ENCODE data around the gene PLSCR1.
A peak's percentile ranks its signal among the peaks of the same experiment; 100 is the strongest.

The PLSCR1 gene

DNA sequence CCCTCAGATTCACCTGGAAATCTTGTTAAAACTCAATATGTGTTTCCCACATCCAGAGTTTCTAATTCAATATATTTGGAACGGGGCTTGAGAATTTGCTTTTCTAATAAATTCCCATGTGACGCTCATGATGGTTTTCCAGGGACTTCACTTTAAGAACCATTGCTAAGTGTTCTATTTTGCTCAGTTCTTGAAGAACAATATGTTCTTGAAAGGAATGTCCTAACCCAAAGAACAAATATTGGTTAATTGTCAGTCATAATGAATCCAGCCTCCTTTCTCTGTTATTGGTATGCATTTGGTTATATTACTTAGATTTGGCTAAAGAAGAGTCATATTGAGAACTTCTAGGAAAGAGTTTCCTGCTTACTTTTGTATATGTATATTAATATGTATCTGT is 70.7 kb downstream of the PLSCR1 start:
- DNase-seq (ENCODE audit: low read depth, low spot score) = no peak

DNA sequence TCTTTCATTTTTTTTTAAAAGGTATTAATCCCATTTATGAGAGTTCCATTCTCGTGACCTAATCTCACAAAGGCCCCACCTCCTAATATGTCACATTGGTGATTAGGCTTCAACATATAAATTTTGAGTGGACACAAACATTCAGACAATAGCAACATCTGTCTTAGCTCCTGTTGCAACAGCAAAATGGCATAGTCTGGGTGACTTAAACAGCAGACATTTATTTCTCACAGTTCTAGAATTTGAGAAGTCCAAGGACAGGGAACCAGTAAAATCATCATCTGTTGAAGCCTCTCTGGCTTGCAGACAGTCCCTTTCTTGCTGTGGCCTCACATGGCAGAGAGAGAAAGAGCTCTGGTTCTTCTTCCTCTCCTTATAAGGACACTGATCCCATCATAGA is 71.8 kb downstream of the PLSCR1 start:
- no peak for DNase-seq (ENCODE audit: low read depth, low spot score)

DNA sequence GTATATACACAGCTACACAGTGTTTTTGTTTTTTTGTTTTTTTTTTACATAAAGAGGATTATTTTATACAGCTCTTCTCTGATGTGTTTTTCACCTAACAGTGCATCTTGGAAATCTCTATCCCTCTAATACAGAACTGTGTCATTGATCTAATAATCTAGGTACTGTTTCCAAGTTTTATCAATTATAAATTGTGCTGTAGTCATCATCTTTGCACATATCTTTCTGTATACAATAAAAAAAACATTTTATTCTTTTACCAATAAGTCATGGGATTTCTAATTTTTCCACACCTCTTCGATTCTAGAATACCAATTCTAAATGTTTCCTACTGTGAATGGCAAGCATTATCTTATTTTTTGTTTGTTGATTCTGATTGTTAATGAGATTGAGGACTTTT is 73.4 kb downstream of the PLSCR1 start:
- no peak for DNase-seq (ENCODE audit: low read depth, low spot score)

DNA sequence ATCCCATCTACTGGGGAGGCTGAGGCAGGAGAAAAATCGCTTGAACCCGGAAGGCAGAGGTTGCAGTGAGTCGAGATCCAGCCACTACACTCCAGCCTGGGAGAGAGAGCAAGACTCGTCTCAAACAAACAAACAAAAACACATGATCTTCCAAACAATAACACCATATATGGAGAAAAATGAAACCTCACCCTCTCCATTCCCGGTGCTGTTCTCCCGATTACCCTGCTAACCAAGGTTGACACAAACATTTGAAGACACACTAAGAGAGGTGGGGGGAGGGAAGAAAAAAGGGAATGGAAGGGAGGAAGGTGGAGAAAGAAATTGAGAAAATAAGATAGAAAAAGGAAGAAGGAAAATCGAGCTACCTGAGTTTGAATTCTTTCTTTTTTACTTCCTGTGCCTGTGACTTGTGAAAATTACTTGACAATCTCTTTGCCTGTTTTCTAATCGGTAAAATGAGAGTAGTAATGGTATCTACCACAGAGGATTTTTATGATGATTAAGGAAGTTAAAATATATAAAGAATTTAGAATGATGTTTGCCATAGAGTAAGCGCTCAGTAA is 73.9 kb downstream of the PLSCR1 start:
- no peak for DNase-seq (ENCODE audit: low read depth, low spot score)

DNA sequence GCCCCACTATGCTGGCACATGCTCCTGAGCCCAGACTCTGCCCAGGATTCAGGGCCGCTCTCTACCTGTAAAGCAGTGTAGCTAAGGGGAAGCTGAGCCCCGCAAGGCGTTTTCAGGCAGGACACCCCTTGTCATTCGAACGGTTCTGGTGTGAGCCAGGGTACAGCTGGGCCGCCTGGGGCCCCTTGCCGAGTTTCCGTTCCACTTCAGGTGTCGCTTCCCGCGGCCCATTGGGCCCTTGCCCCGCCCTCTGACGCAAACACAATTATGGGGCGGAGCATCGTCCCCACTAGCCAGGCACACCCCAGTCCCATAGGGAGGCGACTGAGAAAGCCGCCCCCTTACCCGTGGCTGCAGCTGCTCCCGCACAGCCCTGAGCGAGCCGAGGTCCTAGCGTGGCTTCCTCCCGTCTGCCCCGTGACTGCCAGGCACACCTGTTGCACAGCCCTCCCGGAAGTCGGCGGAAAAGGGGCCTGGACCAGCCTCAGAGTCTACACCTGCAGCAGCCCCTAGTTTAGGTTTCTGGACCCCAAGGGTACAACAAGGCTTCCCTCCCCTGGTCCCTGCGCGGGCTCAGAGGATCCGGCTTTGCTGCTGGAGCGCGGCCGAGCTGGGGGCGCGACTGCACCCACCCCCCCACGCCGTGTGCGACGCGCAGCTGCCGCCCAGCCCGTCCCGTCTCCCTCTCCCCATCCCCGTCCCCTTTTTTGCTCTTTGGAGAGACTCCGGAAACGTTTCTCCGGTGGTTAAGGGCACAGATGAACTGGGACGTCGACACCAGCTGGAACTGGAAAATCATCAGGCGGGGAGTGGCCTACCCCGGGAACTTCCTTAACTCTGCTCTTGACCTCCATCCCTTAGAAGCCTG is 75.0 kb downstream of the PLSCR1 start, which contains the start of gene PLSCR2:
Gene PLSCR2 (minus strand): TSS at position 412 of the 868 bp plus-strand sequence. CDS start 9,657 bp downstream, outside the sequence.
- peak; percentile 28 for DNase-seq (ENCODE audit: low read depth, low spot score)

DNA sequence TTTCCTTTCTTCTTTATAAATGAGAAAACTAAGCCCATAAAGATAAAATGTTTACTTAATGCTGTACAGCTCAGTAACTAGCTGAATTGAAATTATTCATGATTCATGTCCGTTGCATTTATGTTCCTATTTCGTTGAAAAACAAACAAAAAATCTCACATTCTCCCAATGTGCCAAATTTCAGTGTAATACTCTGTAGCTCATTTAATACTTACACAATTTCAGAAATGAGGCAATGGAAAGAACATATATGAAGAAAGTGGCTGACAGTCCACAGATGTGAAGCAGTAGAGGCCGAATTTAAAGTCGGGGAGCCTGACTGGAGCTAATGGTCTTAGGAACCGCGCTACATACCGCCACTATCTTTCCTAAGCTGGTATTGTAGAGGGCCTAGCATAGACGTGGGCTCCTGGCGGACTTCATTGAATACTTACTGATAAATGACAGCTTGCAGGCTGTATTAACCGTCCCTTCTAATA is 75.7 kb downstream of the PLSCR1 start:
- DNase-seq (ENCODE audit: low read depth, low spot score) = no peak

DNA sequence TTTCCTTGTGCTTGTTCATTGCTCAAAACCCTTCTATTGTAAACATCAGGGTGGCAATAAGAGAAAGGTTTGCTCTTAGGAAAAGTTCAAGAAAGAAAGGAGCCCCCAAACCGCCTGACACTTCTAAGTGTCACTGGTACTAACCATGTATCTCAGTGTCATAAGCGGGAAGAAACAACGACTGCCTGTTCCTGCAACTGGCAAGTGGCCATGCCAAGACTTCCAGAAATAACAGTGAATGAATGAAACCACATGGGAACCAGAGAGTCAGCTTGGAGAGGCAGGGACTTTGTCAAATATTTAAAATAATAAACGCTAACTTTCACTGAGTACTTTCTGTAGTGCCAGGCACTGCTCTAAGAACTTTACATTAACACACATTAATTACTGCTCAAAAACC is 76.2 kb downstream of the PLSCR1 start:
- no peak for DNase-seq (ENCODE audit: low read depth, low spot score)

DNA sequence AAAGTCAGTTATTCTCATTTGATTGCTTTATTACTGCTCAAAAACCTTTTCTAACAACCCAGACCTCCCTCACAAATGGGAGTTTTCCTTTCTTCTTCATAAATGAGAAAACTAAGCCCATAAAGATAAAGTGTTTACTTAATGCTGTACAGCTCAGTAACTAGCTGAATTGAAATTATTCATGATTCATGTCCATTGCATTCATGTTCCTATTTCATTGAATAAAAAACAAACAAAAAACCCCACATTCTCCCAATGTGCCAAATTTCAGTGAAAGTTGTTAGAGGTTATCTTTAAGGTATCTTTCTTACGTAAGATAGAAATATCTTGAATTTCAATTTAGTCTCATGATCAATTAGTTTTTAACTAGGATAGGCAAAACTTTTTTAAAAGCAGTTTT is 77.8 kb downstream of the PLSCR1 start:
- DNase-seq (ENCODE audit: low read depth, low spot score) = no peak

DNA sequence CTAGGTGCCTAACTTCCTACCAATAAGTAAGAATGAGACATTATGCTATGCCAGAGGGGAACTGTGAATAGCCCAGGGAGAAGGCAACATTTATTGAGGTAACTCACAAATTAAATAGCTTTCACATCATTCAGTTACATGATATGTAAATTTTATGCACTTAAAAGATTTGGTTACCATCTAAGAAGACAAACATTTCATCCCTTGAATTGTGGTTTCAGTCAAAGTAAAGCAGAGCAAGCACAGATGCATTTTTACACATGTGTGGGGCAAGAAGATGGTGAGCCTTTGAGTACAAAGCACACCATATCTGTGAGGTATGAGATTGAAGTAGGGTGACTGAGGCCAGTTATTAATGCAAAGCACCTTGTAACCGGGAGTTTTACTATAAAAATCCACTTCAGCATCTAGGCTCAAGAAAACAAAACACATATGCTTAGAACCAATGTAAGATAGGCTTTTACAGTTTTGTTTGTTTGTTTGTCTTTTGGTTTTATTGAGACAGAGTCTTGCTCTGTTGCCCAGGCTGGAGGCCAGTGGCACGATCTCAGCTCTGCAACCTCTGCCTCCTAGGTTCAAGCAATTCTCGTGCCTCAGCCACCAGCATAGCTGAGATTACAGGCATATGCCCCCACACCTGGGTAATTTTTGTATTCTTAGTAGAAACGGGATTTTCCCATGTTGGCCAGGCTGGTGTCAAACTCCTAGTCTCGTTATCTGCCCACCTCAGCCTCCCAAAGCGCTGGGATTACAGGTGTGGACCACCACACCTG is 78.5 kb downstream of the PLSCR1 start:
- no peak for DNase-seq (ENCODE audit: low read depth, low spot score)
